GM12878 (cell line): Measurements from ENCODE around the gene SSUH2. TPM values are rescaled to one million over a fixed set of nuclear protein-coding genes. Genes with fewer than 3 reads are reported as not detected.

Experiments
- ATAC-seq: fragments of 200-7000 bp; cut with Tn5 transposase; 3 replicates; pipeline ENCODE4 v1.9.1; 2020; ENCODE audit warnings: mild to moderate bottlenecking, moderate library complexity
- BruUV-seq: library from RNA; stranded (reverse); fragments of 400-500 nt; replicated peaks from 2 replicates; lab custom pipeline; 2021; lab: Mats Ljungman, UMichigan
- CTCF ChIA-PET: fragments of 300-600 bp; sonication (Branson Sonifier 250); formaldehyde crosslinking; extraction: SDS; loops from one replicate; lab custom pipeline; 2021; ENCODE audit warnings: inconsistent platforms; lab: Yijun Ruan, JAX
- POLR2A ChIA-PET: fragments of 350-600 bp; formaldehyde crosslinking; extraction: SDS; loops from one replicate; lab custom pipeline; 2021; ENCODE audit warnings: inconsistent platforms; lab: Charles Lee
- RAD21 ChIA-PET: fragments of 300-600 bp; sonication (Branson Sonifier 250); formaldehyde crosslinking; loops from one replicate; lab custom pipeline; 2023; ENCODE audit warnings: antibody characterized with exemption; ENCODE audit not compliant: unreplicated experiment; lab: Charles Lee
- SMC1A ChIA-PET: fragments of 300-600 bp; sonication (Branson Sonifier 250); formaldehyde crosslinking; loops from one replicate; lab custom pipeline; 2023; ENCODE audit not compliant: unreplicated experiment, uncharacterized antibody; lab: Charles Lee
- DNase-seq: peaks from one replicate; pipeline ENCODE4 v3.0.0-alpha.2; 2011; ENCODE audit warnings: low read depth, low spot score
- FAIRE-seq: peaks from 3 replicates; lab custom pipeline; 2011; peaks lifted over from hg19 to GRCh38; lab: Jason Lieb, UNC
- H2AFZ ChIP-seq: 2 replicates; pipeline ENCODE4 v1.6.0; 2011; ENCODE audit warnings: low read depth, low read length, control low read depth; ENCODE audit not compliant: control insufficient read depth
- H3K27ac ChIP-seq: 2 replicates; pipeline ENCODE4 v1.5.1; 2011; ENCODE audit warnings: control low read depth; ENCODE audit not compliant: control insufficient read depth, insufficient read depth
- H3K27me3 ChIP-seq, 2 experiments: replicated peaks in 1 of 2; 2 replicates each; pipeline versions ENCODE4 v1.6.0 to v1.6.1; 2011; ENCODE audit warnings: low read length in 1 of 2; ENCODE audit not compliant: control insufficient read depth in 2 of 2, insufficient read depth in 2 of 2
- H3K36me3 ChIP-seq, 2 experiments: 2 replicates each; pipeline ENCODE4 v1.5.1; 2011; ENCODE audit warnings: low read length in 1 of 2; ENCODE audit not compliant: control insufficient read depth in 2 of 2, insufficient read depth in 2 of 2
- H3K4me1 ChIP-seq: 2 replicates; pipeline ENCODE4 v1.6.1; 2011; ENCODE audit warnings: mild to moderate bottlenecking, low read length, moderate library complexity, mixed read lengths; ENCODE audit not compliant: control insufficient read depth, insufficient read depth
- H3K4me2 ChIP-seq: 2 replicates; pipeline ENCODE4 v1.6.0; 2011; ENCODE audit warnings: control low read depth; ENCODE audit not compliant: control insufficient read depth, insufficient read depth
- H3K4me3 ChIP-seq: fragments of 200-600 bp; sonication (generic); 2 replicates; pipeline ENCODE4 v1.5.1; 2016
- H3K79me2 ChIP-seq: 2 replicates; pipeline ENCODE4 v1.6.0; 2011; ENCODE audit warnings: low read length; ENCODE audit not compliant: control insufficient read depth, insufficient read depth
- H3K9ac ChIP-seq: 2 replicates; pipeline ENCODE4 v1.8.0; 2011; ENCODE audit warnings: low read length, control low read depth, mixed read lengths; ENCODE audit not compliant: control insufficient read depth, insufficient read depth
- H3K9me3 ChIP-seq: replicated peaks from 3 replicates; pipeline ENCODE4 v1.5.1; 2011; ENCODE audit warnings: mild to moderate bottlenecking, low read length; ENCODE audit not compliant: control insufficient read depth, insufficient read depth
- H4K20me1 ChIP-seq: 2 replicates; pipeline ENCODE4 v1.6.0; 2011; ENCODE audit not compliant: control insufficient read depth, insufficient read depth
- BHLHE40 ChIP-seq, 2 experiments: fragments of 450-650 bp in 1 of 2; IDR thresholded peaks; 2 replicates each; pipeline ENCODE4 v1.6.1; 2011 to 2017; ENCODE audit warnings: low read depth in 2 of 2, borderline replicate concordance in 1 of 2, improper control_type of control experiment in 1 of 2, low read length in 1 of 2, mild to moderate bottlenecking in 1 of 2
- CHD2 ChIP-seq: IDR thresholded peaks from 2 replicates; pipeline ENCODE4 v1.6.1; 2011; ENCODE audit warnings: low read depth, low read length, improper control_type of control experiment, borderline replicate concordance
- CREB1 ChIP-seq: IDR thresholded peaks from 2 replicates; pipeline ENCODE4 v1.6.1; 2012; ENCODE audit warnings: low read depth, mild to moderate bottlenecking, inconsistent platforms
- CTCF ChIP-seq, 3 experiments: IDR thresholded peaks in 2 of 3; conservative IDR thresholded peaks in 1 of 3; 2 replicates each; pipeline ENCODE4 v1.5.1; 2011; ENCODE audit warnings: low read depth in 3 of 3, low read length in 3 of 3, mild to moderate bottlenecking in 3 of 3, control low read depth in 2 of 3, moderate library complexity in 2 of 3, inconsistent platforms in 1 of 3, mixed read lengths in 1 of 3; ENCODE audit not compliant: control insufficient read depth in 2 of 3, insufficient read depth in 1 of 3; ENCODE audit errors: extremely low read depth in 1 of 3
- EED ChIP-seq: sonication (generic); IDR thresholded peaks from 2 replicates; pipeline ENCODE4 v1.6.1; 2016; ENCODE audit warnings: antibody characterized with exemption, low read depth
- EZH2 ChIP-seq: IDR thresholded peaks from 2 replicates; pipeline ENCODE4 v1.6.1; 2012; ENCODE audit warnings: low read depth, mild to moderate bottlenecking, control low read depth, inconsistent platforms, low read length, borderline replicate concordance; ENCODE audit not compliant: control insufficient read depth
- NBN ChIP-seq: fragments of 450-650 bp; IDR thresholded peaks from 2 replicates; pipeline ENCODE4 v1.6.1; 2016
- POU2F2 ChIP-seq: IDR thresholded peaks from 3 replicates; pipeline ENCODE4 v1.6.1; 2011; ENCODE audit warnings: low read depth, mild to moderate bottlenecking, low read length, borderline replicate concordance
- RAD21 ChIP-seq: IDR thresholded peaks from 2 replicates; pipeline ENCODE4 v1.6.1; 2011; ENCODE audit warnings: mild to moderate bottlenecking, low read depth, low read length, moderate library complexity; ENCODE audit not compliant: insufficient read depth
- RCOR1 ChIP-seq: conservative IDR thresholded peaks from 2 replicates; pipeline ENCODE4 v1.6.1; 2012; ENCODE audit warnings: low read depth, low read length, improper control_type of control experiment
- RUNX3 ChIP-seq: IDR thresholded peaks from 2 replicates; pipeline ENCODE4 v1.6.1; 2012; ENCODE audit warnings: low read length, inconsistent platforms
- SMC3 ChIP-seq: IDR thresholded peaks from 2 replicates; pipeline ENCODE4 v1.6.1; 2011; ENCODE audit warnings: low read length, improper control_type of control experiment, borderline replicate concordance
- YY1 ChIP-seq: IDR thresholded peaks from 2 replicates; pipeline ENCODE4 v1.6.1; 2011; ENCODE audit warnings: low read depth, mild to moderate bottlenecking, low read length
- WGBS: methylation state at CpG from one replicate; pipeline ENCODE4 v1.1.6; 2016; ENCODE audit warnings: low lambda C conversion rate; ENCODE audit not compliant: insufficient replicate concordance, insufficient coverage; ENCODE audit errors: missing lambda C conversion rate; 5-methylcytosine and 5-hydroxymethylcytosine counted together
- in situ Hi-C: fragments of 300-500 bp; cut with MboI; formaldehyde crosslinking; loops from 9 replicates; pipeline ENCODE4 v1.14.3; 2018; ENCODE audit warnings: mixed read lengths
- intact Hi-C: fragments of 100-400 bp; cut with micrococcal nuclease; formaldehyde crosslinking; loops from one replicate; pipeline ENCODE4 v1.14.2; 2022; ENCODE audit not compliant: unreplicated experiment
- polyA plus RNA-seq, 11 experiments: library from polyadenylated mRNA; depleted of rRNA in 4 of 11; unstranded in 6 of 11; stranded (reverse) in 5 of 11; fragments of >200 nt; fragmentation: Nextera tagmentation in 4 of 11; fragmentation: Illumina TruSeq in 1 of 11; extraction: Ambion mirVana in 4 of 11; extraction: Trizol in 1 of 11; gene quantifications; 1 replicate in 1 of 11; 2 replicates in 10 of 11; pipeline versions ENCODE4 v1.2.1 to v1.2.3, GENCODE V29; 2011 to 2016; ENCODE audit warnings: inconsistent platforms in 2 of 11, missing spikeins in 2 of 11, low read depth in 1 of 11
- total RNA-seq, 4 experiments: library from RNA; depleted of rRNA in 3 of 4; stranded (reverse); fragments of >200 nt in 3 of 4; fragmentation: Illumina TruSeq in 1 of 4; extraction: Trizol in 1 of 4; gene quantifications; 2 replicates each; pipeline versions ENCODE4 v1.2.1 to v1.2.3, GENCODE V29; 2013 to 2021
- TF ChIP-seq, protein P1 (sequence below): IDR thresholded peaks from 2 replicates; pipeline ENCODE4 v1.6.1; 2011; ENCODE audit warnings: borderline replicate concordance, low read depth, mild to moderate bottlenecking, moderate library complexity, mixed read lengths, low read length; ENCODE audit not compliant: insufficient read depth; ENCODE audit errors: extremely low read length
- TF ChIP-seq, protein P2 (sequence below): fragments of 450-650 bp; IDR thresholded peaks from 2 replicates; pipeline ENCODE4 v1.6.1; 2017; ENCODE audit warnings: mild to moderate bottlenecking, moderate library complexity

Gene SSUH2
- total and polyA plus RNA-seq, 10 of the 15 experiments (the other 5 are each of a cell fraction or from before 2014, with no cell fraction given): 0.09 to 0.26 TPM; not detected in 8

GRCh38 chr3:8622873-8623691, 21.5 kb downstream of the SSUH2 start:
- ChIA-PET SMC1A (interaction anchor here (0.7 to 1.8 kb wide), 5 partner anchors 65 to 383 kb away, joined by 3 to 10 read pairs (median 5); no protein-coding TSS in a partner anchor), RAD21 (interaction anchor here (1.3 to 2.4 kb wide), 3 partner anchors 142 to 181 kb away, joined by 4 to 10 read pairs (median 5); no protein-coding TSS in a partner anchor), POLR2A (no interaction called here), CTCF (interaction anchor here (0.9 to 2.7 kb wide), 9 partner anchors 54 to 298 kb away, joined by 3 to 15 read pairs (median 4); no protein-coding TSS in a partner anchor)
- BruUV-seq: no TSS peak
- in situ Hi-C loops: loop anchor here (5.0 kb wide), 1 partner anchor 176 kb away; no protein-coding TSS in a partner anchor
- DNase-seq: no peak
- Histone ChIP-seq H3K4me1 (no peaks in the 10 kb centered on the region), H3K79me2 (no peaks in the 10 kb centered on the region), H2AFZ (no peak overlapping the region), H3K27ac (no peak overlapping the region), H3K9ac (no peak overlapping the region), H3K4me3 (no peak overlapping the region), H3K9me3 (no peaks in the 10 kb centered on the region; the same call in 2 of the 3 replicates), H3K4me2 (no peak overlapping the region), H3K27me3 (no peaks in the 10 kb centered on the region), H4K20me1 (no peaks in the 10 kb centered on the region), H3K36me3 (no peaks in the 10 kb centered on the region)
- FAIRE-seq: no peak
- 13% methylated on average over 24 of the region's 24 CpGs for WGBS
- peak; percentile 98 for ATAC-seq
- intact Hi-C loops: loop anchor here (1.0 to 10.0 kb wide), 3 partner anchors 118 to 298 kb away; no protein-coding TSS in a partner anchor
- TF ChIP-seq RCOR1 (no peak), EZH2 (no peak), BHLHE40 (IDR thresholded peaks at IDR 0.05; ENCODE audit: borderline replicate concordance in 1 of 2, low read depth in 2 of 2, low read length in 1 of 2) (peak in 1 of 2 experiments; percentile 21; a peak in 1 of 4 replicates), EED (0 out of 2 replicates have a peak, but pooled peaks have one; percentile 14), YY1 (peak; percentile 47; the same call in 1 of the 2 replicates), POU2F2 (no peak), RUNX3 (peak; percentile 87), NBN (no peak), RAD21 (peak; percentile 89), CHD2 (0 out of 2 replicates have a peak, but pooled peaks have one; percentile 31), SMC3 (peak; percentile 81), CTCF (IDR thresholded peaks at IDR 0.05 in 2 of 3, conservative IDR thresholded peaks at IDR 0.05 in 1 of 3; ENCODE audit: control insufficient read depth in 2 of 3, extremely low read depth in 1 of 3, insufficient read depth in 1 of 3, low read depth in 3 of 3, low read length in 3 of 3) (peak; percentile 74 to 91 (median 90)), CREB1 (no peak)
- TF ChIP-seq, protein P1, sequence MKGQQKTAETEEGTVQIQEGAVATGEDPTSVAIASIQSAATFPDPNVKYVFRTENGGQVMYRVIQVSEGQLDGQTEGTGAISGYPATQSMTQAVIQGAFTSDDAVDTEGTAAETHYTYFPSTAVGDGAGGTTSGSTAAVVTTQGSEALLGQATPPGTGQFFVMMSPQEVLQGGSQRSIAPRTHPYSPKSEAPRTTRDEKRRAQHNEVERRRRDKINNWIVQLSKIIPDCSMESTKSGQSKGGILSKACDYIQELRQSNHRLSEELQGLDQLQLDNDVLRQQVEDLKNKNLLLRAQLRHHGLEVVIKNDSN: no peak
- TF ChIP-seq, protein P2, sequence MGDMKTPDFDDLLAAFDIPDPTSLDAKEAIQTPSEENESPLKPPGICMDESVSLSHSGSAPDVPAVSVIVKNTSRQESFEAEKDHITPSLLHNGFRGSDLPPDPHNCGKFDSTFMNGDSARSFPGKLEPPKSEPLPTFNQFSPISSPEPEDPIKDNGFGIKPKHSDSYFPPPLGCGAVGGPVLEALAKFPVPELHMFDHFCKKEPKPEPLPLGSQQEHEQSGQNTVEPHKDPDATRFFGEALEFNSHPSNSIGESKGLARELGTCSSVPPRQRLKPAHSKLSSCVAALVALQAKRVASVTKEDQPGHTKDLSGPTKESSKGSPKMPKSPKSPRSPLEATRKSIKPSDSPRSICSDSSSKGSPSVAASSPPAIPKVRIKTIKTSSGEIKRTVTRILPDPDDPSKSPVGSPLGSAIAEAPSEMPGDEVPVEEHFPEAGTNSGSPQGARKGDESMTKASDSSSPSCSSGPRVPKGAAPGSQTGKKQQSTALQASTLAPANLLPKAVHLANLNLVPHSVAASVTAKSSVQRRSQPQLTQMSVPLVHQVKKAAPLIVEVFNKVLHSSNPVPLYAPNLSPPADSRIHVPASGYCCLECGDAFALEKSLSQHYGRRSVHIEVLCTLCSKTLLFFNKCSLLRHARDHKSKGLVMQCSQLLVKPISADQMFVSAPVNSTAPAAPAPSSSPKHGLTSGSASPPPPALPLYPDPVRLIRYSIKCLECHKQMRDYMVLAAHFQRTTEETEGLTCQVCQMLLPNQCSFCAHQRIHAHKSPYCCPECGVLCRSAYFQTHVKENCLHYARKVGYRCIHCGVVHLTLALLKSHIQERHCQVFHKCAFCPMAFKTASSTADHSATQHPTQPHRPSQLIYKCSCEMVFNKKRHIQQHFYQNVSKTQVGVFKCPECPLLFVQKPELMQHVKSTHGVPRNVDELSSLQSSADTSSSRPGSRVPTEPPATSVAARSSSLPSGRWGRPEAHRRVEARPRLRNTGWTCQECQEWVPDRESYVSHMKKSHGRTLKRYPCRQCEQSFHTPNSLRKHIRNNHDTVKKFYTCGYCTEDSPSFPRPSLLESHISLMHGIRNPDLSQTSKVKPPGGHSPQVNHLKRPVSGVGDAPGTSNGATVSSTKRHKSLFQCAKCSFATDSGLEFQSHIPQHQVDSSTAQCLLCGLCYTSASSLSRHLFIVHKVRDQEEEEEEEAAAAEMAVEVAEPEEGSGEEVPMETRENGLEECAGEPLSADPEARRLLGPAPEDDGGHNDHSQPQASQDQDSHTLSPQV: no peak
